Psoas muscle (tissue), 8 donors: ENCODE data around the gene KIDINS220. TPM values are rescaled to one million over a fixed set of nuclear protein-coding genes. Genes with fewer than 3 reads are reported as not detected.

ENCODE experiments used
- ATAC-seq, 4 donors: fragments of 200-7000 bp; cut with Tn5 transposase; one replicate each; pipeline ENCODE4 v1.9.1; 2020; ENCODE audit warnings: moderate library complexity in 3 of 4, mild to moderate bottlenecking in 2 of 4
- DNase-seq, 2 donors: peaks; one replicate each; pipeline ENCODE4 v3.0.0-alpha.2; 2020
- H3K27ac ChIP-seq: fragments of 200-600 bp; one replicate; pipeline ENCODE4 v1.8.0; 2022
- H3K27me3 ChIP-seq, 3 donors: fragments of 200-600 bp in 1 of 3; one replicate each; pipeline versions ENCODE4 v1.6.1 to v1.8.0; 2013 to 2022; ENCODE audit warnings: low read length in 2 of 3, mild to moderate bottlenecking in 2 of 3, moderate library complexity in 1 of 3; ENCODE audit not compliant: insufficient read depth in 3 of 3
- H3K36me3 ChIP-seq, 2 donors: fragments of 200-600 bp in 1 of 2; one replicate each; pipeline versions ENCODE4 v1.6.1 to v1.8.0; 2013 to 2022; ENCODE audit warnings: low read depth in 1 of 2, mild to moderate bottlenecking in 1 of 2, moderate library complexity in 1 of 2; ENCODE audit not compliant: insufficient read depth in 1 of 2
- H3K4me1 ChIP-seq: fragments of 200-600 bp; one replicate; pipeline ENCODE4 v1.8.0; 2022
- H3K4me3 ChIP-seq: fragments of 200-600 bp; one replicate; pipeline ENCODE4 v1.8.0; 2022; ENCODE audit warnings: mild to moderate bottlenecking
- H3K9me3 ChIP-seq: fragments of 200-600 bp; one replicate; pipeline ENCODE4 v1.8.0; 2022
- CTCF ChIP-seq: fragments of 200-600 bp; IDR thresholded peaks from one replicate; pipeline ENCODE4 v1.8.0; 2022; ENCODE audit warnings: antibody characterized with exemption
- whole genome bisulfite sequencing, 3 donors: extraction: QIAGEN DNeasy Blood & Tissue Kit; methylation state at CpG; one replicate each; pipeline versions ENCODE4 v1.1.6 to v1.1.7; 2013; 5-methylcytosine and 5-hydroxymethylcytosine counted together
- intact Hi-C, 2 donors: fragments of 100-400 bp; cut with DNase I; formaldehyde crosslinking; loops; one replicate each; pipeline versions ENCODE4 v1.11.0 to v1.14.2; 2022
- polyA plus RNA-seq, 3 donors: library from polyadenylated mRNA; stranded (reverse); fragments of 200-250 nt; gene quantifications; one replicate each; pipeline ENCODE4 v1.2.3, GENCODE V29; 2013
- total RNA-seq, 4 donors: library from RNA; stranded (reverse); fragmentation: NEBNext Ultra II Directional in 2 of 4; extraction: Animal tissue kit (Norgen Biotek cat#: 25700) in 2 of 4; gene quantifications; one replicate each; pipeline versions ENCODE4 v1.2.1 to v1.2.4, GENCODE V29; 2021 to 2023
- donor health status: healthy with polysubstance abuse.
- donor health status: DM: no; HTN: no; CAD: no; lungs with moderate emphysema.
- donor health status: Bipolar disorder and iron deficiency.
- donor health status: healthy.
- donor health status: DM: yes; HTN: yes; CAD: no.
- donor health status: DM: no; HTN: no; CAD: no.
- donor health status: DM: no; HTN: no; CAD: no.
- donor health status: DM: yes; HTN: yes; CAD: no.

The KIDINS220 gene
- total and polyA plus RNA-seq, 7 donors, result 7.5 to 52.0 (median 40.4) TPM

- intact Hi-C loops, result no loop called here
- Histone ChIP-seq H3K9me3 (no peaks in the 10 kb centered on the region), H3K27ac (no peak overlapping the region), H3K27me3 (no peaks in the 10 kb centered on the region), H3K36me3 (peaks cover 0 to 3% of the 10 kb centered on the region in 2 donors), H3K4me3 (peak overlapping the region; percentile 98), H3K4me1 (peaks cover 42% of the 10 kb centered on the region)
- DNase-seq, result no peak
- no peak for ATAC-seq
- no peak for TF ChIP-seq CTCF
Observed at GRCh38 chr2:8835279-8835678, 2.1 kb downstream of the KIDINS220 start.

DNA sequence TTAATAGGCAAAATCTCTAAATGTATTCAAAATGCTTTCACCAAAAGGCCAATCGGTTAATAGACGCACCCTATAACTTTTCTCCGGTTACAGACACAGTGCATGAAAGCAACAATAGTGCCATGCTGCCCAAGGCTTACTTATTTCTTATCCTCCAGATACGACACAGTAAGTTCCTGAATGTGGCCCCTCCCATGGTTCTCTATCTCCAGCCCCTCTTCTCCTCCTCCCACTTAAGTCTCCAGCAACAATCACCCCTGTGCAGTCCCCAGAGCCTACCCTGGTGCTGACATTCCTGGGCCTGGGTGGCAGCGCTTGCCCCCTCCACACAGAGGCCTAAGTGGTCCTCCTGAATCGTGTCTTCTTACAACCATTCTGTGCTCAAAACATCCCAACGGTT is 3.6 kb downstream of the KIDINS220 start:
- intact Hi-C loops, result no loop called here
- Histone ChIP-seq H3K27ac (no peak overlapping the region), H3K36me3 (peaks cover 0 to 3% of the 10 kb centered on the region in 2 donors), H3K4me1 (peaks cover 46% of the 10 kb centered on the region), H3K4me3 (no peak overlapping the region), H3K9me3 (no peaks in the 10 kb centered on the region), H3K27me3 (no peaks in the 10 kb centered on the region)
- DNase-seq, result no peak
- WGBS, 3 donors, result 83 to 94% (median 91%) methylated on average over 7 of the region's 7 CpGs
- ATAC-seq, result no peak
- TF ChIP-seq CTCF, result no peak

GRCh38 chr2:8831516-8831915 is 5.9 kb downstream of the KIDINS220 start:
- DNase-seq, result no peak
- no peak overlapping the region for H3K27ac ChIP-seq
- 93 to 97% (median 96%) methylated on average over 2 of the region's 2 CpGs for WGBS, 3 donors
- H3K36me3 ChIP-seq, result peaks cover 0 to 10% of the 10 kb centered on the region in 2 donors
- no peak overlapping the region for H3K4me3 ChIP-seq
- no peak for ATAC-seq
- no peaks in the 10 kb centered on the region for H3K9me3 ChIP-seq
- H3K27me3 ChIP-seq, result no peaks in the 10 kb centered on the region
- H3K4me1 ChIP-seq, result peaks cover 46% of the 10 kb centered on the region
- no peak for TF ChIP-seq CTCF
- intact Hi-C loops, result no loop called here

DNA sequence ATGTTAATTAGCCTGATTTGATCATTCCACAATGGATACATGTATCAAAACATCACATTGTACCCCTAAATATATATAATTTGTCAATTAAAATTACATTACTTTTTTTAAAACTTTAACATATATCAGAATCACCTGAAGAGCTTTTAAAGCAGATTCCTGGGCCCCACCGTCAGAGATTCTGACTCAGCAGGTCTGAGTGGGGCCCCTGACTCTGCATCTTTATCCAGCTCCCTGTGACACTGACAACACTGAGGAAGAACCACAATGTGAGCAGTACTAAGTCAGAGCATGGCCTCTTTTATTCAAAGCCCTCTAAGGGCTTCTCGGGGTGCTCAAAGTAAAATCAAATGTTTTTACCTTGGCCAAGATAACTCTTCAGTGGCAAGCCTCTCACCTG is 9.7 kb downstream of the KIDINS220 start:
- intact Hi-C loops, result no loop called here
- Histone ChIP-seq H3K27me3 (no peaks in the 10 kb centered on the region), H3K36me3 (peaks cover 0 to 41% of the 10 kb centered on the region in 2 donors), H3K4me3 (no peak overlapping the region), H3K27ac (no peak overlapping the region), H3K4me1 (peaks cover 24% of the 10 kb centered on the region), H3K9me3 (no peaks in the 10 kb centered on the region)
- ATAC-seq, result no peak
- TF ChIP-seq CTCF, result no peak
- WGBS, 3 donors, result 87 to 96% (median 90%) methylated on average over 2 of the region's 2 CpGs
- DNase-seq, result no peak

- TF ChIP-seq CTCF, result no peak
- WGBS, 3 donors, result 64 to 87% (median 66%) methylated on average over 4 of the region's 4 CpGs
- intact Hi-C loops, result no loop called here
- Histone ChIP-seq H3K4me1 (peaks cover 43% of the 10 kb centered on the region), H3K27ac (peak overlapping the region; percentile 74), H3K4me3 (no peak overlapping the region), H3K36me3 (peaks cover 0 to 54% of the 10 kb centered on the region in 2 donors), H3K27me3 (no peaks in the 10 kb centered on the region), H3K9me3 (no peaks in the 10 kb centered on the region)
- DNase-seq (no peak), ATAC-seq (peak; percentile 70 to 72 (median 71))
Observed at GRCh38 chr2:8822218-8822617, 15.2 kb downstream of the KIDINS220 start.
